ENCODE results near the gene TIGD3.

Gene TIGD3

GRCh38 chr11:65354265-65355012, at the start of gene TIGD3:
TIGD3 (plus strand) TSS chr11:65354751; CDS start chr11:65355809, 1,058 bp downstream.
- DNase-seq (ENCODE audit: low spot score) = peak; percentile 98

DNA sequence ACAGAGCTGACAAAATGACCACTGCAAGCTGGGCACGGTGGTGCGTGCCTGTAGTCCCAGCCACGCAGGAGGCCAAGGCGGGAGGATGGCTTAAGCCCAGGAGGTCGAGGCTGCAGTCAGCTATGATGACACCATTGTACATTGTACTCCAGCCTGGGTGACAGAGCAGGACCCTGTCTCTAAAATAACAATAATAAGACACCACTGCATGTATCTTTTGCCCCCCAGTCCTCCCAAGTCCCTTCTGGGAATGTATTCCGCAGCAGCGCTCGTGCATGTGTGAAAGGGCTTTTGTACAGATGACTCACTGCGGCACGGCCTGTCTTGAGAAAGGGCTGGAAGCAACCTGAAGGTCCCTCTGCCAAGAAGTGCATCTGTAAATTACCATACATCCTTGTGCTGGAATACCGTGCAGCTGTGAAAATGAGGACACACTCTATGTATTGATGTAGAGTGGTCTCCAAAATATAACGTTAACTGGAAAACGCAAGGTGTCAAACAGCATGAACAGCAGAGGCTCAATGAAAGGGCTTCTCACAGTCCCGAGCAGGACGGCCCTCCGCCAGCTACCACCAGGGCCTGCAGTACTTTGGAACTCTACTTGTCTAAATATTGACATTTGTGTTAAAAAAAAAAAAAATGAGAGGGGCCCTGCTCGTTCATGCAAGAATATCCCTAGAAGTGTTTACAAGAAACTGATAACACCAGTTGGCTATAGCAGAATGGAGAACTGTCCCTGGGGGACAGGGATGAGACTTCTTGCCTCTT, 48.9 kb upstream of the TIGD3 start:
- DNase-seq (ENCODE audit: low spot score) = no peak

- no peak for DNase-seq (ENCODE audit: low spot score)
These were observed 47.0 kb upstream of the TIGD3 start for GRCh38 chr11:65307298-65308229.

DNA sequence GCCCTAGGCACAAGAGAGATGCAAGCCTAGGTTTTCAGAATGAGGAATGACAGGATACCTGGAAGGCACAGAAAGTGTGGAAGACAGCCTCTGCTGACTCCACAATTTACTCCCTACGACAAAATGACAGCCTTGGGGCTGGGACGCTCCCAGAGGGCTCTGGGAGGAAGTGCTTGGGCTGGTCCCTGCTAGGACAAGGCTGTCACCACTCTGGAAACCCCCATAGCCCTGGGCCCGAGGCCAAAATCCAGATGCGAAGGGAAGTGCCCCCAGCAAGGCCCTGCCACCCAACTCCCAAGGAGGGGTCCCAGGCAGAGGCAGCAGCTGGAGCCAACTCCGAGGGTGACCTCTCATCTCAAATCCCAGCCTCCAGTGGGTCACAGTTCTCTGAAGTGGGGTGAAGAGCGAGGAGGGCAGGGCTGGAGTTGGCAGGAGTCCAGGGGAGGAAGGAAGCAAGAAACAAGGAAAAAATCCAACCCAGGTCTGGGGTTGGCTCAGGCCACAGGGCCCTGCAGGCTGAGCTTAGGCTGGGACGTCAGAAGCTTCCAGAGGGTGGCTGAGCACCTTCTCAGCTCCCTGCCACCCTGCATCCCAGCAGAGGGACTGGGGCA, 46.2 kb upstream of the TIGD3 start:
- DNase-seq (ENCODE audit: low spot score) = no peak

- no peak for DNase-seq (ENCODE audit: low spot score)
These were observed 45.5 kb upstream of the TIGD3 start for GRCh38 chr11:65309006-65309405.

- no peak for DNase-seq (ENCODE audit: low spot score)
These were observed 44.3 kb upstream of the TIGD3 start for GRCh38 chr11:65310215-65310614.

GRCh38 chr11:65310736-65311135, 43.8 kb upstream of the TIGD3 start:
- peak; percentile 69 for DNase-seq (ENCODE audit: low spot score)

- peak; percentile 65 for DNase-seq (ENCODE audit: low spot score)
These were observed 43.3 kb upstream of the TIGD3 start for GRCh38 chr11:65311170-65311678.

DNA sequence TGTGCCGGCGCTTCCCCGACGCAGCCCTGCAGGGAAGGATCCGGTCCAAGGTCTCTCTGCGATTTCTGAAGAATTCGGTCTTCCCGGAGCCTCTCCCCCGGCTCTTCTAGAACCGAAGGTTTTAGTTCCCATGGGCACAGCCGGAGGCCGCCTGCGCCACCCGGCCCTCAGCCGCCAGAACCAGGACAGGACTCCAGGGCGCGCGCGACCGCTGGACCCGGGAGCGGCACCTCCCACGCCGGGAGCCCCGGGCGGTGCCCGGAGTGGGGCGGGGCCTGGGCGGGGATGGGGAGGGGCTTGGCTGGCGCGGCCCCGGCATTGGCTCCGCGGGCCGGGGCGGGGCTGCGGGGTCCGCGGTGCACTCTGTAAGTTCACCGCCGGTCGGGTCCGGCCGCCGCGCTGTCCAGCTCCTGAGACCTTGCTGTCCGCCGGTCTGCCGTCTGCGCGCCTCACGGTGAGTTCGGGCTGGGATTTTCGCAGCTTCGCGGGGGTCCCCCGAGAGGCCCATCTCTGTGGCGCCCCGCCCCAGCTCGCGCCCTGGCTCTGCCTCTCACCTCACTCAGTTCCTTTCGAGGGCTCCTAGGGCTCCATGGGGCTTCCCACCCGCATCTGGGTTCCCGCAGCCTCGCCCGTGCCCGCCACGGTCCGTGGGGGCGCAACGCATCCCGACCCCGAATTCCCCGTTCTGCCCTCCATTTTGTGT, 39.9 kb upstream of the TIGD3 start, which contains the start of gene CDC42EP2:
TSS of gene CDC42EP2 (plus strand) at position 366 of the 703 bp plus-strand sequence. CDS start 6,033 bp downstream, outside the sequence.
- peak; percentile 93 for DNase-seq (ENCODE audit: low spot score)

GRCh38 chr11:65315204-65315865, 39.2 kb upstream of the TIGD3 start:
- DNase-seq (ENCODE audit: low spot score) = peak; percentile 96

DNA sequence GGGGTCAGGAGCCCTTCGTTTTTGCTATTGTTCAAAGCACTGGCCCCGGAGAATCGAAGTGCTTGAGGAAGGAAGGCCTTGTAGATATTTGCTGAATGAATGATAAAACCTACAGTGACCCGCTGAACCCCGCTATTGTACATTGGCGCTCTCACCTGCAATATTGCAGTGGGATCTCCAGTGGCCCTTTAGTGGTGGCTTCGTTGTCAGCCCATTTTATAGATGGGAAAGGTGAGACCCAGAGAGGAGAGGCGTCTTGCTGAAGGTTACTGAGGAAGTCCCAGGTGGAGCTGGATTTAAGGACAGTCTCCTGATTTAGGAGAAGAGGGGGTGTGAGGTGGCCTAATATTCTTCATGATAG, 38.7 kb upstream of the TIGD3 start:
- no peak for DNase-seq (ENCODE audit: low spot score)

GRCh38 chr11:65316227-65317024, 38.1 kb upstream of the TIGD3 start:
- no peak for DNase-seq (ENCODE audit: low spot score)

DNA sequence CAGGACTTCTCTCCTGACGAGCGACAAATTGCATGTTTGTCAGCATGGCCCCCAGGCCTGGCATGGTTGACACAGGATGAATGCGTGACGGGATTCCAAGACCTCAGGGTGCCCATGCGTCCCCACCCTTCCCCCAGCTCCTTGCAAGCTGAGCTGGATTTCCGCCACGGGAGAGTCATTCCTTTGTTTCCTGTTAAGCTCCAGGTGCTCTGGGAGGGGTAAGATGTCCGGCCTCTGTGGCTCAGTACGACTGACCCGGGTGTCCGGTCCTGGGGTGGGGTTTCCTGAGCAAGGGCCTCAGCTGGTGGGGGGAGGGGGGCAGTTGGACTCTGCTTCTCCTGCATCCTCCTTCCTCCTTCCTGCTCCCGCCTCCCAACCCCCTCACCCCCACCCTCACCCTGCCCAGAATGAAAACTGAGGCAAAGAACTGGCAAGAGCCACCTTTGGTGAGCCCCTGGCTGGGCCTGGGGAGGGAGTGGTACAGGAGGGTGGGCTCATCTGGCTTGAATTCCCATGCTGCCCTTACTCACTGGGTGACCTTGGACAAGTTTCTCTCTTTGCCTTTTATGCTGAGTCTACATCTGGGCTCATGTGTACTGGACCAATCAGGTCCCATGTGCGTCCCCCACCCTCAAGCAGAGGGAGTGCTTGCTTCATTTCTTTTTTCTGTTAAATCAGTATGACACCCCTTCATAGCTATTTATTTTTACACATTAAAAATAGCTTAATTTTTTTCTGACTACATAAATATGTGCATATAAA, 37.3 kb upstream of the TIGD3 start:
- DNase-seq (ENCODE audit: low spot score) = peak; percentile 68

GRCh38 chr11:65320386-65321075, 34.0 kb upstream of the TIGD3 start:
- no peak for DNase-seq (ENCODE audit: low spot score)

DNA sequence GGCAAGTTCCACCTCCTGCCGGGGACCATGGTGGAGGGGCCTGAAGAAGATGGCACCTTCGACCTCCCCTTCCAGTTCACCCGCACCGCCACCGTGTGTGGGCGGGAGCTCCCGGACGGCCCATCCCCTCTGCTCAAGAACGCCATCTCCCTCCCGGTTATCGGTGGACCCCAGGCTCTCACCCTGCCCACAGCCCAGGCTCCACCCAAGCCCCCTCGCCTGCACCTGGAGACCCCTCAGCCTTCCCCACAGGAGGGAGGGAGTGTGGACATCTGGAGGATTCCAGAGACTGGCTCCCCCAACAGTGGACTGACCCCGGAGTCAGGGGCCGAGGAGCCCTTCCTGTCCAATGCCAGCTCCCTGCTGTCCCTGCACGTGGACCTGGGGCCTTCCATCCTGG, 33.5 kb upstream of the TIGD3 start:
- DNase-seq (ENCODE audit: low spot score) = no peak

GRCh38 chr11:65321828-65322485, 32.6 kb upstream of the TIGD3 start:
- DNase-seq (ENCODE audit: low spot score) = no peak

DNA sequence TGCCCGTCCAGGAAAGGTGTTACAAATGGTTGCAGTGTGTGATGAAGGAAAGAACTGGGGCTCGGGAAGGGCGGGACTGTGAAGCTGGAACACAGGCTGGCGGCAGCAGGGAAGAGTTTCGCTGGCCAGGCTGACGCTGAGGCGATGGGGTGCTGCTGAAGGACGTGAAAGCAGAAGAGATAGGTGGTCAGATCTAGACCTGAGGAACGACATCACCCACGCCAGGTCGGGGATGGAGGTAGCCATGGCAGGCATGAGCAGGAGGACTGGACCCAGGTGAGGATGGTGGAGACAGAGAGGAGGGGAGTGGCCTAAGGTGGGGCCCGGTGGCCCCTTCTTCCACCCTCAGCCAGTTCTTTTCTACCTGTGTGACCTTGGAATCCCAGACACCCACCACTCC, 30.7 kb upstream of the TIGD3 start:
- DNase-seq (ENCODE audit: low spot score) = no peak

DNA sequence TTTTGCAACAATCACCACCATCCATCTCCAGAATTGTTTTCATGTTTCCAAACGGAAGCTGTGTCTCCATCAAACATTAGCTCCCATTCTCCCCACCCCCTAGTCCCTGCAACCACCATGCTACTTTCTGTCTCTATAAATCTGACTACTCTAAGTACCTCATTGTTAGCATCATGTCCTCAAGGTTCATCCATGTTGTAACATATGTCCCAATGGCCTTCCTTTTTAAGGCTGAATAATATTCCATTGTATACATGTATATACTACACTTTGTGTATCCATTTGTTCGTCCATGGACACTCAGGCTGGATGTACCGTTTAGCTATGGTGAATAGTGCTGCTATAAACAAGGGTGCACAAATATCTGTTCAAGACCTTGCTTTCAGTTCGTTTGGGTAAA, 29.1 kb upstream of the TIGD3 start:
- no peak for DNase-seq (ENCODE audit: low spot score)

Data from ecto neural progenitor cell (in vitro differentiated cells).